GM18951 (cell line): ENCODE results near the gene TSPAN32.

Experiments
- POLR2A ChIP-seq: IDR thresholded peaks from 4 replicates; pipeline ENCODE4 v1.6.1; 2011; ENCODE audit warnings: mild to moderate bottlenecking; ENCODE audit not compliant: insufficient read length, insufficient read depth; ENCODE audit errors: extremely low read depth
- in situ Hi-C: fragments of 300-500 bp; cut with MboI; formaldehyde crosslinking; loops from one replicate; pipeline ENCODE4 v1.12.0; 2022; ENCODE audit warnings: low sequenced_read_pairs, mixed read lengths, inconsistent platforms; ENCODE audit not compliant: unreplicated experiment

Gene TSPAN32

DNA sequence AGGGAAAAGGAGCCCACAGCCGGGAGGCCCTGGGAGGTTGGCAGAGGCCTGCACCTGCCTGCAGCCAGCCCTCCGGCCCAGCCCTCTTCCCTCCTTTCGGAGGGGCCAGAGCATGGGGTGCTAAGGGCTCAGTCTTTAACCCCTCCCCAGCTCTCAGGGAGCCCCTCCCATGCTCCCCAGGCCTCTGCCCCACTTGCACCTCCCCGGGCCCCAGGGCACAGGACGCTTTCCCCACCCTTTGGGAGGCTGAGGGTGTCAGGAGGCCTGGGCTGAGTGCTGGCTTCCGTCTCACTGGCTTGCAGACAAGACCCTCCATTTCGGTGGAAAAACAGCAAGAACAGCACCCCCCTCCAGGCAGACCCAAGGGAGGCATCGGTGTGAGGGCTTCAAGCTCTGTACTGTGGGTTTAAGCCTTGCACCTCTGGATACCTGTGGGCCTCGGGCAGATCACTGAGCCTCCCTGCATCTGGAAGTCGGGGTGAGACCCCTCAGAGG lies 38.7 kb upstream of the TSPAN32 start:
- TF ChIP-seq POLR2A = no peak
- in situ Hi-C loops = no loop called here

DNA sequence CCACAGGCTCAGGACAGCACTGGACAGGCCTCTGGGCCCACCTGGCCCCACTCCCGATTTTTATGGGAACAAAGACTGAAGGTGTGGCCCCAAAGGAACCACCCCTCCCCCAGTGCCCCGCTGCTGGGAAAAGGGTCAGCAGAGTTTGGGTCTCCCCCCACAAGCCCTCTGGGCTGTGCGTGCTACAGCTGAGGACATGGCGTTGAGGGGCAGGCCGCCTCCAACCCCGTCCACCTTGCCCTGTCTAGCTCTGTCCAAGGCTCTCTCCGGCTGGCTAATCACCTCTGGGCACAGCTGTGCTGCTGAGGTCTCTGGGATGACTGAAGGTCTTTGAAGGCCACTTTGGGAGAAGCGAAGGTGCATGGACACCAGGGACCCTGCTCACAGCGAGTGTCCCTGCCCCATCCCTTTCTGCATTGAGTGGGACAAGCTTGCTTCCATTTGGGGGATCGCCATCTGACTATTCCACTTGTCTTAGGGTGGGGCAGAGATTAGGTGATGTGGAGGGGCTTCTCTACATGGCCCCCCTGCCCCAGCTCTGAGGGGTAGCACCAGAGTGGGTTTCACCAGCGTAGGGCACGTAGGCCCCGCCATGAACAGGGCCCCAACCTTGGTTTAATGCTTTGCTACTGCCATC lies 38.0 kb upstream of the TSPAN32 start:
- no peak for TF ChIP-seq POLR2A
- in situ Hi-C loops = no loop called here

DNA sequence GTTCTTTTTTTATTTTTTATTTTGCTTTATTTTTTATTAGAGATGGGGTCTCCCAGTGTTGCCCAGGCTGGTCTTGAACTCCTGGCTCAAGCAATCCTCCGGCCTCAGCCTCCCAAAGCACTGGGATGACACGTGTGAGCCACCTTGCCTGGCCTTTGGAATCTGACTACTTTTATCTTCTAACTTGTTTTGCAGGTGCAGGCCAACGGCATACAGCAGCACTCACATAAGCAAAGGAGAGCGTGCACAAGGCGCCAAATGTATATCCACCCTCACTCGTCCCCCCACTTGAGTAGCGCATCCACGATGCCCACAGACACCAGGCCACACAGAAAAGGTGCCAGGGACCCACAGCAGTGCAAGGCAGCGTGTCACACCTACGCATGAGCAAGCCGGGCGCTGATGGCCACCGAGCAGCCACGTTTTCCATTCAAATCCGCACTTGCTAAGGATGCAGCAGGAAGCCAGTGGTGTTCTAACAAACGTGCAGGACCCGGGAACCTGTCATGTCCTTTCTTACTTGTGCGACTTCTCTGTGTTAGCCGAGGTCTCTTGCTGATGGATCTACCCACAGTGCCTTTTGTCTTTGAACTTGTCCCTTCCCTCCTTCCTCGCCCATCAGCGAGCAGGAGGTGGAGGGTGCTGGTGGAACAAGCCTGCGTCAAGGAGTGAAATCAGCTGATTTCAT lies 37.3 kb upstream of the TSPAN32 start:
- in situ Hi-C loops = no loop called here

DNA sequence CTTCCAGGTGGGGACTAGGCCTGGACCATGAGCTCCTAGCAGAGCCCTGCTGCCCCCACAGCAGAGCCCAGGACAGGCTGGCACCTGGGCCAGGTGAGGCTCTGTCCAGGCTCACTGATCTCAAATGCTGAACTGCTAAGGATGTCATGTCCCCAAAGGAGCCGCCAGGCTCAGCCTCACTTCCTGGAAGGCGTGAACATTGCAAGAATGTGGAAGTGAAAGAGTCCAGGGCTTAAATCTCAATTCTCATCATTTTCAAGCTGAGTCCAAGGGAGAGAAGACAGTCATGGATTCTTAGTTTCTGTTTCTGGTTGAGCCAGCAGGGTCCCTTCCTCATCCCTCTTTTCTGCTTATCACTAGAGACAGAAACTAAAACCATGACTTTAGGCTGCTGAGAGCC lies 36.4 kb upstream of the TSPAN32 start:
- in situ Hi-C loops = no loop called here
- no peak for TF ChIP-seq POLR2A

More for the DNA sequence above, 37.3 kb upstream of the TSPAN32 start:
- no peak for TF ChIP-seq POLR2A

DNA sequence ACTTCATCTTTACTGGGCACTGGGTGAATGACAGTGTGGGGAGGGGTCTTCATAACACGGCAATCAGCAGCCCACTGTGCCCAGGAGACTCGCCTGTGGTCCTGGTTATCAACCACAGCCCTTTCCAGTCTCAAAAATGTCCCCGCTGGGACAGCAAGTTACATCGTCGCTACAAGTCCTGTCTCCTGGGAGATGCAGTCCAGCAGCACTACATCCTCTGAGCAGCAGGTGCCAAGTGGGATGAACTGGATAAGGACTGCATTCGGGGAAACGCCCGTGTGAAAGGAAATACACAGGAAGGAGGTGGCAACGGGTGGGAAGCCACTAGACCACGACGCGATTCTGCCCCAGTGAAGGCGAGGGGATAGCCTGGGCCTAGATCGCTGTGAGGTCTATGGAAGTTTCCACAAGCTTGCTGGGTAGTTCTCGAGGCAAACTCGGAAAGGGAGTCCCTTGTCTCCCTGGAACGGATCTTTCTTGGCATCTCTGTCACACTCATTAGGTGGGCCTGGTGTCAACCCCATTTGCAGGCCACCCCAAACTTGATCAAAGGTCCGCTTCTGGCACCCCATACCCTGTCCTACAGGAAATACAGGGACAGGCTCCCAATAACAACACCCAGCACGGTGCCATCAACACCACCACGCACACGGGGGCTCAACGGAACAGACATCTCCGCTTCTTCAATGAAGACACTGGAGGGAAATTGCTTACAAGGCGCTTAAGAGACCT lies 35.8 kb upstream of the TSPAN32 start:
- TF ChIP-seq POLR2A = no peak
- in situ Hi-C loops = no loop called here

DNA sequence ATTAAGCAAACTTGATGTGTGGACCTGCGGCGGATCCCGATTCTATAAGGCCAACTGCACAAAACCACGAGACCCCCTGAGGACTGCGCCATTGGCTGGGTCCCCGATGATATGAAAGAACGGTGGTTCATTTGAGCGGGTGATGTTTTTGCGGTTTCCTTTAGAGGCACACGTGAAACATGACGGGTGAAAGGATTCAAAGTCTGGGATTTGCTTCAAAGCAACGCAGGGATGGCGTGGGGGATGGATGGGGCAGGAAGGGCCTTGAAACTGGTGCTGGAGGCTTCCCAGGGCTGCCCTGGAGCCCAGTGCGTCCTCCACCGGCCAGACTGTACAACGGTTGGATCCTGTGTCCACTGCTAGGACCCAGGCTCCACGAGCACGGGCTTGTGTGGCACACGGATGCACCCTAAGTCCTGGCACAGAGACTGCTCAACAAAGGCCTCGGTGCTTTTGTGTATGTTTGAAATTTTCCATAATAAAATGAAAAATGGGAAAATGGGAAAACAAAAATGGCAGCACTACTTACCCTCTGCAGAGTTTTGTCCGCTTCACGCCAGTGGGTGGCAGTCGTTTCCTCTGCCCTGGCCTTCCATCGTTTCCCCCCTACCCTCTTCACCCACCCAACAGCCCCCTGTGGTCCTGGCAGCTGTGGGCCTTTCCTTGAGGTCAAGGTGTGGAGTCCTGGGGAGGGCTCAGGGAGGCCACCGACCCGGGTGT lies 35.1 kb upstream of the TSPAN32 start:
- in situ Hi-C loops = no loop called here
- no peak for TF ChIP-seq POLR2A

DNA sequence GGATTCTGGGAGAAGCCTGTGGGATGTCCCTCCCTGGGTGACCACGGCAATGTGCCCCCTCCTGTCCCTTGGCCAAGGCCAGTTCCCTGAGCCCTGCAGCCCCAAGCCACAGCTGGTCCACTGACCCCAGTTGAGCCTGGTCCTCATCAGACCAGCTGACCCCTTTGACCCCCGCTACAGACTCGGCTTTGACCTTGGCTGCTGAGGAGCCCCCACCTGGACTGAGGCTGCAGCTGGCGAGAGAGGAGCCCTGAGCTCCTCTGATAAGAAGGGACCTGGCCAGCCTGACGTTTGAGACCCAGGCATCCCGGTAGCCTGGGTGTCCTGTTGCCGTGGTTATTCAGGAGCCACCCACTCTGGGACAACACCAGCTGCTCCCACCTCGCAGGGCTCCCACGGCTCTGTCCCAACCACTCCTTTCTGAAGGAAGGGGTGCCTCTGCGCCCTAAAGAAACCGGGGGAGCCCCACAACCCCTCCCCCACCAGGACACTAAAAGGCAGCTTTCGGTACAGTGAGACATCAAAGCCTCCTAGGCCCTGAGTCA lies 34.4 kb upstream of the TSPAN32 start:
- in situ Hi-C loops = no loop called here
- TF ChIP-seq POLR2A = no peak

DNA sequence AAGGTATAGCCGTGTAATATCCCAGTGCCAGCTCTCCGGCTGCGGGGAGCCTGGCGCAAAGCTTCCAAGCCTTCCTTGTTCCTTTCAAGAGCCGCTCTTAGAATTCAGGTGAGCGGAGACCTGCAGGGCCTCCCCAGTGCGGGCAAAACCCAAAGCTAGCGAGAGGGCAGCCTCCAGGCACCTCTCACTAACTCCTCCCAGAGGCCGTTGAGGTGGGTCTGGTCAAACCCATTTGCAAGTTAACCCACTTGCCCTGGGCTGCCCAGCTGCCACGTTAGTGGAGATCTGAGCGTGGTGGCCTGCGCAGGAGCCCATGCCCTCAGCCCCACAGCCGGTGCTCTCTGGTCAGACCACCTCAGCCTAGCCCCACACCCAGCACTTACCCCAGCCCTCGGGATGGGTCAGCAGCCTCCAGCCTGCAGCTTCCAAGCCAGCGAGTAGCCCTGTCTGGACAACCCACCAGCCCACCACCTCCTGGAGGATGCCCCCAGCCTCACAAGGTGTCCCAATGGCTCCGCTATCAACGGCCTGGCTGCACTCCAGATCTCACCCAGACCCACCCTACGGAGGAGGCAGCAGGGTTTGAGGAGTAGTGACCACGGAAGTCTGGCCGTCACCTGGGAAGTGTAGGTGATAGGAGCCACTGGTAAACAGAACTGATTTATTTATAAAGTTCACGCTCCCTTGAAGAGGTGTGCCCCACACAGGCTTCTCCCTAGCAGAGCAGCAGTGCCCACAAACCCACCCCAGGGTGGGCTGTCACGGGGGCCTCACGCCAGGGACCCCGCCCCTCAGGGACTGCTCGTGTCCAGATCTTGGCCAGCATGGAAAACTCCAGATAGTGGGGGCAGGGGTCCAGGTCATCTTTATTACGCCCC lies 33.7 kb upstream of the TSPAN32 start:
- in situ Hi-C loops = no loop called here

DNA sequence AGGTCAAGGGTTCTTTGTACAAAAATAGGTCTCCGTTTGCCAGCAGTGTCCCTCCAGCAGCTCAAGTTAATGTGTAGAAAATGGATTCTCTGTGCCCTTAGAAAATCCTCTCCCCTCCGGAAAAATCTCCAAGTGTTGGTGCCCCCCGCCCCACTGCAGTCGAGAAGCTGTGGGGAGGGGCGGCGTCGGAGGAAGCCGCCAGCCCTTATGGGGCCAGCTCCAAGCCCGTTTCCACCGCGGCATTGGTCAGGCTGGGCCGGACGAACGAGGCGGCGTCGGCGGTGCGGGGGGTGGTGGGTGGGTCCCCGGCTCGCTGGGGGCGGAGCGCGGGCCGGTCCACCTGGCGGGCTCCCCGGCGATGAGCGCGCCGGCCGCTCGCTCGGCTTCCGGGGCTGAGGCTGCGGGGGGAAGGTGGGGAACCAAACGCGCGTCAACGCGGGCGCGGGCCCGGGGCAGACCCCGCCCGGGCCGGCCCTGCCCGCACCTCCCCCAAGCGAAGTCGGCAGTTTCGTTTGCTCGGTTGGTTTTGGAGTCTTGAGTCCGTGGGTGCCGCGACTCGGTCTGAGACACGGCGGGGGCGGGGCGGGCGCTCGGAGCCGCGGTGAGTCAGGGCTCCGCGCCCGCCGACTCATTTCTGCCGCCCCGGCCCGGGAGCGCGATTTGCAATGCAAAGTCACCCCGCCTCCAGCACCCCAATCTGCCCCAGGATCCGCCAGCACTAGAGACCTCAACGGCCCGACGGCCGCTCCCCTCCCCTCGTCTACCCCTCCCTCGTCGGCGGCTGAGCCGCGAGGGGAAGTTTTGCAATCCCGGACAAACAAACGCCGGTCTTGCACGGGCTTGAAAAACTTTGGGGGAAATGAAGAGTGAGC lies 32.8 kb upstream of the TSPAN32 start:
- TF ChIP-seq POLR2A = no peak

More for the DNA sequence above, 33.7 kb upstream of the TSPAN32 start:
- no peak for TF ChIP-seq POLR2A

DNA sequence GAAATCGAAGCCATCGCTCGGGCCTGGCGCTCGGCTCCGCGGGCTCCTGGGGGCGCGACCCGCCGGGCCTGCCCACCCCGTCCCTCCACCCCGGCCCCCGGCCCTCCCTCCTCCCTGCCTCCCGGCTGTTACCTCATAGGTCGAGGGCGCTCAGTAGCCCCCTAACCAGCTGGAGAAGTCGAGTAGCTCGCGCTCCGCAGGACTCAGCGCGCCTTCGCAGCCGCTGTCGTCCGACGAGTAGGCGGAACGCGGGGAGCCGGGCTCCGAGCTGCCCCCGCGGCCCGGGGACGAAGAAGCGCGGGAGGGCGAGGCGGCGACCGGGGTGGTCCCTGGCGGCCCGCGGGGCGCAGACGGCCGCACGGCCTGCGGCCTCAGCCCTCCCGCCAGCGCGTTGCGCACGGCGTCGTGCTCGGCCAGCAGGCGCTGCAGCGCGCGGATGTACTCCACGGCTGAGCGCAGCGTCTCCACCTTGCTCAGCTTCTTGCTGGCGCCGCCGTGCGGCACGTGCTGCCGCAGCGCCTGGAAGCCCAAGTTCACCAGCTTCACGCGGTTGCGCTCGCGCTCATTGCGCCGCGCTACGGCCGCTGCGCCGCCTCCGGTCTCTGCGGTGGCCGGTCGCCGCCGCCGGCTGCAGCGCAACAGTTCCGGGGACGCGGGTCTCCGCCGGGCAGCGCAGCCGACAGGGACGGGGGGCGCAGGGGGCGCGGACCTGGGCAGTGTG lies 32.1 kb upstream of the TSPAN32 start:
- in situ Hi-C loops = no loop called here
- no peak for TF ChIP-seq POLR2A

More for the DNA sequence above, 32.8 kb upstream of the TSPAN32 start:
- in situ Hi-C loops = no loop called here
